22Rv1 (cell line): ENCODE measurements around the gene STRBP.
"Not testable (repeated sequence)": the region's sequence is repeated elsewhere in the genome, so short reads cannot be mapped to it uniquely, and the experiment has no call there.

ENCODE experiments used
- H3K27ac ChIP-seq: fragments of 450-650 bp; 2 replicates; pipeline ENCODE4 v1.5.1; 2017
- ZFX ChIP-seq: fragments of 450-650 bp; IDR thresholded peaks from 2 replicates; pipeline ENCODE4 v1.6.1; 2017; ENCODE audit warnings: antibody characterized with exemption, borderline replicate concordance
- TF ChIP-seq, protein P1 (sequence below): fragments of 450-650 bp; IDR thresholded peaks from 2 replicates; pipeline ENCODE4 v1.5.1; 2017; ENCODE audit warnings: mild to moderate bottlenecking

Gene STRBP

DNA sequence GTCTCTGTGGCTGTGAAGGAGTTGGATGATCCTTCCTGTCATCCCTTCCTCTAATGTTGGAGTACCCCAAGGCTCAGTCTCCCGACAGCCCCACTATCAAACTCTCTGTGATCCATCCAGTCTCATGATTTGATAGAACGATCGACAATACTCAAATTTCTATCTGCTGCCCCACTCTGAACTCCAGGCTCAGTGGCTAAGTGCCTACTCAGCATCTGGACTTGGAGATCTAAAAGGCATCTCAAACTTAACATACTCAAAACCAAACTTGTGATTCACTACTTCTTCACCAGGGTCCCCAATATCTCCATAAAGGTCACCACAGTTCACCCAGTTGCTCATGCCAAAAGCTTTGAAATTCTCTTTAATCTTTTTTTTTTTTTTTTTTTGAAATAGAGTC is 15.1 kb upstream of the STRBP start:
- TF ChIP-seq, protein P1, sequence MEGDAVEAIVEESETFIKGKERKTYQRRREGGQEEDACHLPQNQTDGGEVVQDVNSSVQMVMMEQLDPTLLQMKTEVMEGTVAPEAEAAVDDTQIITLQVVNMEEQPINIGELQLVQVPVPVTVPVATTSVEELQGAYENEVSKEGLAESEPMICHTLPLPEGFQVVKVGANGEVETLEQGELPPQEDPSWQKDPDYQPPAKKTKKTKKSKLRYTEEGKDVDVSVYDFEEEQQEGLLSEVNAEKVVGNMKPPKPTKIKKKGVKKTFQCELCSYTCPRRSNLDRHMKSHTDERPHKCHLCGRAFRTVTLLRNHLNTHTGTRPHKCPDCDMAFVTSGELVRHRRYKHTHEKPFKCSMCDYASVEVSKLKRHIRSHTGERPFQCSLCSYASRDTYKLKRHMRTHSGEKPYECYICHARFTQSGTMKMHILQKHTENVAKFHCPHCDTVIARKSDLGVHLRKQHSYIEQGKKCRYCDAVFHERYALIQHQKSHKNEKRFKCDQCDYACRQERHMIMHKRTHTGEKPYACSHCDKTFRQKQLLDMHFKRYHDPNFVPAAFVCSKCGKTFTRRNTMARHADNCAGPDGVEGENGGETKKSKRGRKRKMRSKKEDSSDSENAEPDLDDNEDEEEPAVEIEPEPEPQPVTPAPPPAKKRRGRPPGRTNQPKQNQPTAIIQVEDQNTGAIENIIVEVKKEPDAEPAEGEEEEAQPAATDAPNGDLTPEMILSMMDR: no peak
- TF ChIP-seq ZFX: no peak

DNA sequence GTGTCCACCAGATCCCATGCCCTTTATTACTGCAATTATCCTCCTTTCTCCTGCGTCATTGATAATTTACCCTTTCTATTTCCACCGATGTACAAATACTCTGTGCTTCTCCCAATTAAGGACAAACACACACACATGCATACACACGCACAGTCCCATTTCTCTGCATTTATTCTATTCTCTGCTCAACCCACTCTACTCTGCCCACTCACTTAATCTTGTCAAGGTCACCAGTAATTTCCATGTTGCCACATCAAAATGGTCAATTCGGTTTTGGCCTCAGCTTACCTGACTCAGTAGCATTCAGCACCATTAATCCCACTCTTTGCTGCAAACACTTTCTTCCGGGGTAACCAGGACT is 14.6 kb upstream of the STRBP start:
- no peak overlapping the region for H3K27ac ChIP-seq
- TF ChIP-seq ZFX: no peak
- TF ChIP-seq, protein P1: no peak

More for the DNA sequence above, 15.1 kb upstream of the STRBP start:
- no peak overlapping the region for H3K27ac ChIP-seq

GRCh38 chr9:123282362-123283047 is 14.1 kb upstream of the STRBP start:
- no peak overlapping the region for H3K27ac ChIP-seq
- TF ChIP-seq, protein P1: no peak
- TF ChIP-seq ZFX: no peak

- no peak for TF ChIP-seq ZFX
- H3K27ac ChIP-seq: no peak overlapping the region
Observed at GRCh38 chr9:123281659-123282350, 13.4 kb upstream of the STRBP start.

DNA sequence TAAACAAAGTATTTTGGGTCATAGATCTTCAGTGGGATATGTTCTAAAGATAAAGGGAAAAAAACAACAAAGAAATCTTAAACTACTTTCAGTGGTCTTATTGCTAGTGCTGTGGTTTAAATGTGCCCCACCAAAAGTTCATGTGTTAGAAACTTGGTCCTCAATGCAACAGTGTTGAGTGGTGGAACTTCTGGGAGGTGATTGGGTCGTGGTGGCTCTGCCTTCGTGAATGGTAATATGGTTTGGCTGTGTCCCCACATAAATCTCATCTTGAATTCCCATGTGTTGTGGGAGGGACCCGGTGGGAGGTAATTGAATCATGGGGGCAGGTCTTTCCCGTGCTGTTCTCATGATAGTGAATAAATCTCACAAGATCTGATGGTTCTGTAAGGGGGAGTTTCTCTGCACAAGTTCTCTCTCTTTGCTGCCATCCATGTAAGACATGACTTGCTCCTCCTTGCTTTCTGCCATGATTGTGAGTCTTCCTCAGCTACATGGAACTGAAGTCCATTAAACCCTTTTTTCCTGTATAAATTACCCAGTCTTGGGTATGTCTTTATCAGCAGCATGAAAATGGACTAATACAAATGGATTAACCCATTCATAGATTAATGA is 10.6 kb upstream of the STRBP start:
- H3K27ac ChIP-seq: not testable (repeated sequence)

GRCh38 chr9:123278361-123278760 is 10.0 kb upstream of the STRBP start:
- no peak overlapping the region for H3K27ac ChIP-seq
- no peak for TF ChIP-seq ZFX
- TF ChIP-seq, protein P1: no peak

- no peak for TF ChIP-seq ZFX
- TF ChIP-seq, protein P1: no peak
- H3K27ac ChIP-seq: no peak overlapping the region
Observed at GRCh38 chr9:123276551-123276950, 8.2 kb upstream of the STRBP start.

GRCh38 chr9:123271133-123271532 is 2.7 kb upstream of the STRBP start:
- H3K27ac ChIP-seq: not testable (repeated sequence)

GRCh38 chr9:123269281-123269680 is 895 bp upstream of the STRBP start:
- peak overlapping the region; percentile 71 for H3K27ac ChIP-seq
- TF ChIP-seq, protein P1: no peak
- no peak for TF ChIP-seq ZFX
